GM19455 (cell line): ENCODE results near the gene MYOZ2.
"Not testable (repeated sequence)": the region's sequence is repeated elsewhere in the genome, so short reads cannot be mapped to it uniquely, and the experiment has no call there.

Experiments used
- ATAC-seq: cut with Tn5 transposase; IDR thresholded peaks from one replicate; pipeline ENCODE4 v1.9.1; 2021; ENCODE audit not compliant: unreplicated experiment

Gene MYOZ2

DNA sequence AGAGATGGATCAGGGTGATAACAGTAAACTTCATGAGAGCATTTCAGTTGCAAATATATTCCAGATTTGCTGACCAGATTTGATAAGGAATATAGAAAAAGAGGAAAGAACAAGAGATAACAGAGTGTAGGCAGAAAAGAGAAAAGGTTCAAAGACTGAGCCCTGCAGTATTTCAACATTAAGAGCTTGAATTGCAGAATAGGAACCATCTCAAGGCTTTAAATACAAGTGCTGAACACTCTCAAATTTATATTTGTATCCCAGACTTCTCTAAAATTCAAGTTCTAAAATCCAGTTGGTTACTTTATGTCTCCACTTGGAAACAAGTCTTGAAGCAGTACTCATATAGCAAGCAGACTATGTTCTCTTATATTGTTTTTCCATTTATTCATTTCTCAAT is 9.7 kb upstream of the MYOZ2 start:
- ATAC-seq = no peak

DNA sequence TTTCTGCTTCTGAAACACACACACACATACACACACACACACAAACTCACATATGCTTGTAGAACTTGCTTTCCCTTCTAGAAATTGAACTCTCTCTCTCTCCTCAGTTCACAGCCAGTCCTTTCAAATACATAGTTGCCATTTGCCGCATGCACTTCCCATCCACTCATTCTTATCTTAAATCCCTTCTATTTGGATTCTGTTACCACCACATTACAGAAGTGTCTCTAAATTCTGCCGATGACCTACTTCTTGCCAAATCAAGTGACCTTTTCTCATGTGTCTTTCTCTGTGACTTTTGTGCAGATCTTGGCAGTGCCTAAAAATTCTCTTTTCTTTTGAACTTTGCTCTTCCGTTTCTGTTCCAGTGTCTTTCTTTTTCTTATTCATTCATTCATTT is 7.5 kb upstream of the MYOZ2 start:
- ATAC-seq = no peak

DNA sequence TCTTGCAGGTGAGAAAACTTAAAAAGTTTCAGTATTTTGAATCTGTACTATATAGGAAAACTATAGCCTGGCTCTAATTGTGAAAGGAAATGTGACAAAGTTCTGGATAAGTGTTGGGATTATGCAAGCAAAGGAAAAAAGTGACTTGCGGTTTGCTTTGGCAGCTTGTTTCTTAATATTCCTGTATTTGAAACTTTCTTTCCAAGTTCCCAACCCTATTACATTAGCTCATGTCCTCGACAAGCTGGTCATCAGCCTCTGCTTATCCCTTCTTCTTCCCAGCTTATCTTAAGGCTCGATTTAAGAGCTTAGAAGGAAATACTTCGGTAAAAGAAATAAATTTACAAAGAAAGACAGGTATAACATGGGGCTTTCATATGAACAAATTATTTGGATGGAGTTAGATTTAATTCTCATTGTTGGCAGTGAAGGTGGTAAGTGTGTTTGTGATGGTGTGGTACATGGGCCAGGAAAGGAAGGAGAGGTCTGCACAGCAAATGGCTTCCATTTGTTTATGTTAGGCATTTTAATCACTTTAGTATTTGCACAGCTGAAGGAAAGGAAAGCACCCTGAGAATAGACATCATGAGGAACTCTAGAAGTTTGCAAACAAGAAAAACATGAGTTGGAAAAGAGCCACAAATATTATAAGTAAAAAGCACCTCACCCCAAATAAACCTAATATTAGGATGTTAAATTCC is 5.1 kb upstream of the MYOZ2 start:
- no peak for ATAC-seq

DNA sequence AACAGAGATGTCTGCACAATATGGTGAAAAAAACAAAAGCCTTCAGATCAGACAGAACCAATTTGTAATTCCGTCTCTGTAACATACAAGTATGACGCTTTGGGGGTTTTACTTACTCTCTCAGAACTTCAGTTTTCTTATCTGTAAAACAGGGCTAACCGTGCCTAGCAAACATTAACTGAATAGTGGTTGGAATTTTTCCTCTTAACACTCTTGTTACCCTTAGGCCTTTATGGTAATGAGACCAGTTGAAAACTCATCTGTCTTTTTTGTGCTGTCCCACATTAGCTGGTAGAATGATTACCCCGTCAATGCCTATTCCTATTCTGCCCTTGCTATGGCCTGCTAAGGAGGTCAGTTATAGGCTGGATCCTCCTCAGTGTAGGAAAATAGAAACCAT is 4.5 kb upstream of the MYOZ2 start:
- no peak for ATAC-seq

DNA sequence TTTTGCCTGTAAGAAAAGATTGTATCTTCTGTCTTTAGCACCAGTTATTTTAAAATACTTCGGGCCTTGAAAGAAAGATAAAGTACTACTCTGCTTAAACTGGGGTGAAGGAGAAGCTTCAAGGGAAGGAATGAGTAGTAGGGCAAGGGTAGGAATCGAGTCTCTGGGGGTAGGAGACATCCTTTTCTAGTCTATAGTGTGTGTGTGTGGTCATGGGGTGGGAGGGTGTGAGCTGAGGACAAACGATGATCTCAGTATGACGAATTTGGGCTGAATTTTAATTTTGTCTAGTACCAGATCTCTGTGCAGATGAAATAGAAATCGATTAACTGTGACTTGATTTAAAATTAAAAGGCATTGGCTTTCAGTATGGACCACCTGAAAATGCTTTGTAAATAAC is 3.3 kb upstream of the MYOZ2 start:
- ATAC-seq = no peak

DNA sequence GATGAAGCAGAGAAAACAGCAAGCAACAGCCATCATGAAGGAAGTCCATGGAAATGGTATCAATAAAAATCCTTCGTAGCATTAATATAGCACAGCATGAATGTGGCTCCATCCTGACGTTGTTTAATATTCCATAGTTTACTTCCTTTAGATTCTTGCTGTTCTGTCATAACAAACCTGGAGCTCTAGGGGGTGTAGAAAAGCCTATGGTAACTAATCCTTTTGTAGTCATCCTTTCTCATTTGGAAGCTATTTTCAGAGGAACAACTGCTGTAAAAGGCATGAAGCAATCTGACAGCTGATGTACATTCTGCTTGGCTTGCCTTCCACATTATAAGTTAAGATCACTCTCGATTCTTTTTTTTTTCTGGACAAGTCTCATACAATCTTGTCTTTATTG is 914 bp downstream of the MYOZ2 start:
- no peak for ATAC-seq

DNA sequence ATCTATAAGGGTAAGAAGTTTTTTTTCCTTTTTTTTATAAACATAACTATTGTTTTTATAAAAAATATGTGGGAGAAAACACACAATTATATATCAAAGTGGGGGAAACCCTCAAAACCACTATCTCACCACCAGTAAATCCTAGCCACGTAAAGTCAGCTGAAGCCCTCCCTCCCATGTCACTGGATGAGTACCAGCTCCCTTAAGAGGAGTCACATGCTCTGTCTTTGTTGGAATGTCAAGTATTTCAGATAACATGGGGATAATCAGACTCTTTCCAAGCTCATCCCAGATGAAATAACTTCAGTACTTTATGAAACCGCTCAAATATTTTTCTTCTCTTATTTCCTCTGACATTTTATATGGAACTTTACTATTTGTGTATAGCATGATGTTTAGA is 2.4 kb downstream of the MYOZ2 start:
- no peak for ATAC-seq

DNA sequence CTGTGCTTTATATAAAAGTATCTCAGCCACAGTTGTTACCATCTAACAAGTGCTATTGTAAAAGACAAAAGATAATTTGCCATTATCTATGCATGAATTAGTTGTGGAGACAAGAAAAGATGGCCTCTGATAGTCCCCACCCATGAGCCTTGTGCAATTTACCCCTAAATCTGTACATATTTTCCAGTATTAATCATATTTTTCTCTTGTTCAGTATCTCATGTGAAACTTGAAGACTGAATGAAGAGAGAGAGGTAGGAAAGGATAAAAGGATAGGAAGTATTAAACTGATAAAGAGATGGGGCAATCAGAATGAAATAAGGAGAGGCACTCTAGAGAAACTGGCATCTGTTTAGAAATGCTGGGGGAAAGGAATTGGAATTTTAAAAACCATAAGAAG is 3.7 kb downstream of the MYOZ2 start:
- ATAC-seq = no peak

DNA sequence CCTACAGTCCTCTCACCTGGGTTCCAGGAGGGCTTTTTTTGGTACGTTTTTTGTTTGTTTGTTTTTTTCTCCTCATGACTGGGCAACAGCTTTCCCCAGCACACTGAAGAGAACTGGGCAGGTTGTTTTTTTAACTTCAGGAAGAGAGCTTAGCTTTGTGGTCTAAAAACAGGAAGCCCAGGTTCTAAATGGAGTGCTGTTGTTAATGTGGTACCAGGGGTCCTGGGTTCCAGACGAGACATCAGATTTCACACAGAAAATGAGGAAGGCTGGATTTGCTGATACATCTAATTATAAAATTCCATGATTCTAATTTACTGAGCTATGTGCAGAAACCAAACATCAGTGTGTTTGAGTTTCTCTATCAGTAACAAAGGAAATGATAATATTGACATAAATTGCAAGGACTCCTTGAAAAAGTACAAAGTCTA is 4.2 kb downstream of the MYOZ2 start:
- ATAC-seq = no peak

DNA sequence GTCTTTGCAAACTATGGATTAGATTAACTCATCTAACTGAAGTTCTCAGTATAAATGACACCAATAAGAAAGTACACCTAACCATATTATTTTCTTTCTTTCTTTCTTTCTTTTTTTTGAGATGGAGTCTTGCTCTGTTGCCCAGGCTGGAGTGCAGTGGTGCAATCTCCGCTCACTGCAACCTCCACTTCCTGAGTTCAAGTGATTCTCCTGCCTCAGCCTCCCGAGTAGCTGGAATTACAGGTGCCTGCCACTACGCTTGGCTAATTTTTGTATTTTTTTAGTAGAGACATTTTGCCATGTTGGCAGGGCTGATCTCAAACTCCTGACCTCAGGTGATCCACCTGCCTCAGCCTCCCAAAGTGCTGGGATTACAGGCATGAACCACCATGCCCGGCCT is 5.7 kb downstream of the MYOZ2 start:
- not testable (repeated sequence) for ATAC-seq

DNA sequence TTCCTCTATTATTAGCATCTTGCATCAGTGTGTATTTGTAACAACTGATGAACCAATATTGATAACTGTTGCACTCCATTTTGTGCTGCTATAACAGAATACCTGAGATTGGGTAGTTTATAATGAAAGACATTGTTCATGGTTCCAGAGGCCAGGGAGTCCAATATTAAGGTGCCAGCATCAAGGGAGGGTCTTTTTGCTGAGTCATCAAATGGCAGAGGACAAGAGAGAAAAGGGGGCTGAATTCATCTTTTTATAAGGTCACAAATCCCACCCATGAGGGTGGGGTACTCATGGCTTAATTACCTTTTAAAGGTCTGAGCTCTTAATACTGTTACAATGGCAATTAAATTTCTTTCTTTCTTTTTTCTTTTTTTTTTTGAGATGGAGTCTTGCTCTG is 7.2 kb downstream of the MYOZ2 start:
- no peak for ATAC-seq

DNA sequence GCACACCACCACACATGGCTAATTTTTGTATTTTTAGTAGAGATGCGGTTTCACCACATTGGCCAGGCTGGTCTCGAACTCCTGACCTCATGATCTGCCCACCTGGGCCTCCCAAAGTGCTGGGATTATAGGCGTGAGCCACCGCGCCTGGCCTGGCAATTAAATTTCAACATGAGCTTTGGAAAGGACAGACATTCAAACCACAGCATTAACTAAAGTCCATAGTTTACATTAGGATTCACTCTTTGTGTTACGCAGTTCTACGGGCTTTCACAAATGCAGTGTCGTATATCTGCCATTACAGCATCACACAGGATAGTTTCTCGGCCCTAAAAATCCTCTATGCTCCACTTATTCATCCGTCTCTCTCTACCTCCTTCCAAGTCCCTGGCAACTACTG is 7.7 kb downstream of the MYOZ2 start:
- ATAC-seq = not testable (repeated sequence)

DNA sequence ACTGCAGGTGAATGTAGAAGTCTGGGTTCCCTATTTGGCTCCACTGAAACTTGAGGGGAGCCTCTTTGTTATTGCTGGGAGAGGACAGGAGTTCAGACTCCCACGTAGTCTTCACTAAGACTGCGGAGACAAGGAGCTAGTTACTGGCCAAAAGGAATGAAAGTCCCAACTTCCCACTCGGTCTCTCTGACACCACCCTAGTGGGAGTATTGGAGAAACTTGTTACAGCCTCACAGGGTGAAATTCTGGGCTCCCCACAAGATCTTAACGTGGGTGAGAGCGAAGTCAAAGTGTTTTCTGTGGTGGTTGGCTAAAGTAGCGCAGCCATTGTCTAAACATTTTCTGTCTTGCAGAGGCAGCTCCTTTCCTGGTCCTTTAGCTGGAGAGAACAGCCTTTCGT is 13.5 kb downstream of the MYOZ2 start:
- ATAC-seq = no peak

DNA sequence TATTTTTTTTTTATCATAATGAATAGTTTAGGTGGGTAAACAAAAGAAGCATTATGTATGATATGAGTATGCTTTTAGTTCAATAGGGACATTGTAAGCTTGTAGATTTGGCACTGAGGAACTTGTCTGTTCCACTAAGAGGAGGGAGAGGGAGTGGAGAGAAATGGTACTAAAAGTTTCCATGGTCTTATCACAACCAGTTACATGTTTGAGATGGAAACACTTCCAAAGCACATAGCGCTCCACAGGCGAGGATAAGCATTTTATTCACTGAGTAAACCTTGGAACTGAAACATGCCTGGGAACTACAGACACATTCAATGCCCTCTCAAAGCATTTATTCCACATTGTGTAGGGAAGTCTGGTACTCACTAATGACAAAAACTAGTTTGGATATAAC is 15.5 kb downstream of the MYOZ2 start:
- ATAC-seq = no peak

DNA sequence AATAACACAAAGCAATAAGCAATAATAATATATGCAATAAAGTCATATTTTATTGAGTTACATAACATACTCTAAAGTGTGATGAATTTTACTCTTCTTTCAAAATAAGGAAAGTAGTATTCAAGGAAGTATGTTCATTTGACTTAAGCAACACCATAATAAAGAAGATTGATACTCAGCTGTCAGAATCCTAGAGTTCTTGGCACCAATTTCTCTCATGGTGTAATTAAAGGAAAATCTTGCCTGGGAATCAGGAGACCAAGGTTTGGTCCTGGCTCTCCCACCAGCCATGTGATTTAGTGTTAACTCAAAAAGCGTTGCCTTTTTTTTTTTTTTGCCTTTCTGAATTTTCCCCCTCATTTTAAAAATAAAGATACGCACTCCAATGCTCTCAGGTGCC is 17.1 kb downstream of the MYOZ2 start:
- no peak for ATAC-seq

DNA sequence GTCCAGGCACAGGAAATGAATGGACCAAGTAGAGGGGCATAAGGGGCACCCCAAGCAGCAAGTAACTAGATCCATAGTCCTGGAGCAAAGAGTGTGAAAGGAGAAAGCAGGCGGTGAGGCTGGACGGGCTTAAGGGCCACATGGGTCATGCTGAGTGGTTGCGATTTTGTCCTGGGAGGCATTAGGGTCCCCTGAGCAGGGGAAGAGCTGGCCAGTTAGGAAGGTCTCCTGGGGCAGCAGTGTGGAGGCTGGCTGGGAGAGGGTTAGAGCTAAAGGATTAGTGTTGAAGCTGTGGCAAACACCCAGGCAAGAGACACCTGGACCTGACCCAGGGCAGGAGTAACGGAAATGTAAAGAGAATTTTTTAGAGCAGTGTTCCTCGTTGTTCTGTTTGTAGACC is 26.5 kb downstream of the MYOZ2 start:
- ATAC-seq = no peak

DNA sequence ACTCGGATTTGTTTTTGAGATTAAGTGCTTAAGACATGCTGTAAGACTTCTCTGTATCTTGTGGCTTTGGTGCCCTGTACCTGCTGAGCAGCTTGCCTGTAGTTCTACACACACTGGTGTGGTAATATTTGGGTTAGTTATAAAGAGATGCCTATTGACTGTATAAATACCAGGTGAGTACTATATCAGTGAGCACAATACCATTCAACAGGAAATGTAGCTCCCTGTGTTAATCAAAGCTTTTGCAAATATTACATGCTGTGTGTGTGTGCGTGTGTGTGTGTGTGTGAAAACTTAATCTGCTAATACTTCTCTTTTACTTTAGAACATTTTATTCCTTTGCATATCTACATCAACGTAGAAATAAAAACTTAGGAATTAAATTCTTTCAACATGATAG is 30.1 kb downstream of the MYOZ2 start:
- ATAC-seq = no peak

DNA sequence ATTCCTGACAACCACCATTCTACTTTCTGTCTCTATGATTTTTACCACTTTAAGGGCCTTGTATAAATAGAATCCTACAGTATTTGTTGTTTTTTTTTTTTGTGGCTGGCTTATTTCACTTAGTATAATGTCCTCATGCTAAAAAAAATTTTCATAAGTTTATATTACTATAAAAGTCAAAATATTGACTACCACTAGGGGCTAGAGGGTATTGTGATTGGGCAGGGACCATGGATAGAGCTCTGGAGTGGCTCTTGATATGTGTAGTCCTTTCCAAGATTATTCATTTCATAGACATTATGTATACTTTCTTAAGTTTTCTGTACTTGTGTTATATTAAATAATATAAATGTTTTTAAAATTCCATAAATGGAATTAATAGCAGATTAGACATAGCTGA is 34.6 kb downstream of the MYOZ2 start:
- no peak for ATAC-seq

DNA sequence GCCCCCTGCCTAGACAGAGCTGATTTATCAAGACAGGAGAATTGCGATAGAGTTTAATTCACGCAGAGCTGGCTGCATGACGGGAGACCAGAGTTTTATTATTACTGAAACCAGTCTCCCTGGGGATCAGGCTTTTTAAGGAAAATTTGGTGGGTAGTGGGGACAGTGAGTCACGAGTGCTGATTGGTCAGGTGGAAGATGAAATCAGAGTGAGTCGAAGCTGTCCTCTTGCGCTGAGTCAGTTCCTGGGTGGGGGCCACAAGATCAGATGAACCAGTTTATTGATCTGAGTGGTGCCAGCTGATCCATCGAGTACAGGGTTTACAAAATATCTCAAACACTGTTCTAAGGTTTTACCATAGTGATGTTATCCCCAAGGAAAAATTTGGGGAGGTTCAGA is 36.6 kb downstream of the MYOZ2 start:
- ATAC-seq = no peak

DNA sequence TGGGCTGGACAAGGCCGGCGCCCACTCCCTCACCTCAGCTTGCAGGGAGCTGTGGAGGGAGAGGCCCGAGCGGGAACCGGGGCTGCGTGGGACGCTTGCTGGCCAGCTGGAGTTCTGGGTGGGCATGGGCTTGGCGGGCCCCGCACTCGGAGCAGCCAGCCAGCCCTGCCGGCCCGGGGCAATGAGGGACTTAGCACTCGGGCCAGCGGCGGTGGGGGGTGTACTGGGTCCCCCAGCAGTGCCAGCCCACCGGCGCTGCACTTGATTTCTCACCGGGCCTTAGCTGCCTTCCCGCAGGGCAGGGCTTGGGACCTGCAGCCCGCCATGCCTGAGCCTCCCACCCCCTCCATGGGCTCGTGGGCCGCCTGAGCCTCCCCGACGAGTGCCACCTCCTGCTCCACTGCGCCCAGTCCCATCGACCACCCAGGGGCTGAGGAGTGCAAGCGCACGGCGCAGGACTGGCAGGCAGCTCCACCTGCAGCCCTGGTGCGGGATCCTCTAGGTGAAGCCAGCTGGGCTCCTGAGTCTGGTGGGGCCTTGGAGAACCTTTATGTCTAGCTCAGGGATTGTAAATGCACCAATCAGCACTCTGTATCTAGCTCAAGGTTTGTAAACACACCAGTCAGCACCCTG is 38.2 kb downstream of the MYOZ2 start:
- not testable (repeated sequence) for ATAC-seq

DNA sequence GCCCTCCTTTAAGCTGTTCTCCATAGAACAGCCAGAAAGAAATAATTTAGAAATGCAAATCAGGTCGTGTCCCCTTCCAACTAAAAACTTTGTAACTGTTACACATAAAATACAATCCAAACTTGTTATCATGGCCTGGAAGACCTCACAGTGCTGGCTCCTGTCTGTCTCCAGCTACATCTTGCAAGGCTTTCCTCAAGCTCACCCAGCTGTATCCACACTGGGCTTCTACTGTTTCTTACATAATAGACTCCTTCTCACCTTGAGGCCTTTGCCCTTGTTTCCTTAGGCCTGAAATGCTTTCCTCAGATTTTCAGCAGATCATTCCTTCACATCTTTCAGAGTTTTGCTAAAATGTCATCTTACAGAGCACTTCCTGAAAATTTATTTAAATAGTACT is 43.4 kb downstream of the MYOZ2 start:
- no peak for ATAC-seq

DNA sequence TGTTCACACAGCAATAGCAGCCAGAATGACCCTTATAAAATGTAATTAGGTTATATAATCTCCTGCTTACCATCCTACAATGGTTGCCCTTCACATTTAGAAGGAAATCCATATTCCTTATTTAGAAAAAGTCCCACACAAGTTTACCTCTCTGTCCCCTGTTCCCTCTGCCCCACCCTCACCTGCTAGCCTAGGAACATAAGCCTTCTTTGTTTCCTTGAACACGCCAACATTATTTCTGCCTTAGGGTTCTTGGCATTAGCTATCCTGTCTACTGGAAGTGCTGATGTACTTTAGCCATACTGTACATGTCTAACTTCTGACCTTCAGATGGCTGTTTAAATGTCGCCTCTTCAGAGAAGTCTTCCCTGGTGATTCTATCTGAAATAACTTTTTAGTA is 48.5 kb downstream of the MYOZ2 start:
- ATAC-seq = no peak

DNA sequence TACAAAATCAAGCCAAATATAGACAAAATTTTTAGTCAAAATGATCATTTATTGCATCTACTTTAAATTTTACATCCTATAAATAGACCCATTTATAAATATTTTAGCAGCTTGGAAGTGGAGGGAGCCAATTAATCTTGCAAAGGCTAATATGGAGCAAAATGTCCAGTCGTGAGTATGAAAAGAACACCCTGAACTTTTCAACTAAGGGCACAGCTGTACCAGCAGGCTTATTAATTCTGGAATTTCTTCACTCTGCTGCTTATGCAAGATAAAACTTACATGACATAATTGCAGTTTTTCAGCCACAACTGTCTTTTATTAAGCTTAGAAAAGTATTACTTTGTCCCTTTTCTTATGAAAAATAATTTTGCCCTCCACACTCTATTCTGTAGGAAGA is 54.0 kb downstream of the MYOZ2 start:
- no peak for ATAC-seq
